HFF-Myc (cell line): ENCODE measurements around the gene WDR12.
"Not testable (repeated sequence)": the region's sequence is repeated elsewhere in the genome, so short reads cannot be mapped to it uniquely, and the experiment has no call there.

Experiments
- DNase-seq: peaks from one replicate; pipeline ENCODE4 v3.0.0-alpha.2; 2011; ENCODE audit warnings: low read depth; ENCODE audit errors: extremely low read depth
- H3K4me3 ChIP-seq: replicated peaks from 2 replicates; pipeline ENCODE4 v1.5.1; 2011; ENCODE audit warnings: low read depth, mild to moderate bottlenecking, control low read depth, low read length
- TF ChIP-seq, protein P1 (sequence below): IDR thresholded peaks from 2 replicates; pipeline ENCODE4 v1.5.1; 2012; ENCODE audit warnings: mild to moderate bottlenecking, low read depth, low read length, control low read depth; ENCODE audit errors: missing control alignments

The WDR12 gene

DNA sequence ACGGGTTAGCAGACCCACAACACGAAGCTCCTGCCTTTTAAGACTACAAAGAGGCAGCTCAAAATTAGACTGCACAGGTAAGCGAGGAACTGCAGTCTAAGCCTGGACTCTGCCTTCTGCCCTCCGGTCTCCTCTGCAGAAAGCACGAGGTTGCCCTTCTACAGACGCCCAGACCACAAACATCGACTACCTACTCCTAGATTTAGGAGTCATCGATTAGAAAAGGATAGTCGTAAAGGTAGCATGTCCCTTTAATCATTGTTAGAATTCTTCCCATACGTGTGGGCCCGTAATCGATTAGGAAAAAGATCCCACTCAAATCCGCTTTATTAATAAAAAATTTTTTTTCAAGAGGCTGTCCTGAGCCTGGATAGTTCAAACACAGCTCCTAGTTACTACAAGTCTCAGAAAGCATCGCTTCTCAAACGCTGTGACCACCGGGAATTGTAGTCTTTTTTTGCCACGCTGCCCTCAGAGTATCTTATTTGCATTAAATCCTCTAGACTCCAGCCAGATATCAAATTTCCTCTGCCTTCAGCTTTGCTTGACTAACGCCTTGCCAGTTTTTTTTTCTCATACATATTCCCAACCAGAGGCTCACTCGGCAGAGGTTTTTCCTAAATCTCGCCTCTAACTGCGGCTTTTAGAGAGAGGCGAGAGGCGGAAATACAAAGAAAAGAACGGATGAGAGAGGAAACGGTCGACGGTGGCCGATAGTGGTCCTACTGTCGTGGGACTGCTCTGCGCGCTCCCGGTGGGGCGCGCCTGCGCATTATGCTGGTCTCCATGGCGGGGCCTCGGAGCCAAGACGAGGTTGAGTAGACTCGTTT is at the start of gene WDR12, which contains the start of gene CARF:
TSS of gene WDR12 (minus strand) at position 162 of the 830 bp plus-strand sequence. CDS start 197 bp downstream, outside the sequence.
TSS of gene CARF (plus strand) at position 764 of the 830 bp plus-strand sequence. CDS start 29,628 bp downstream, outside the sequence.
- H3K4me3 ChIP-seq, result peak within 1 kb of the TSS; percentile 75
- DNase-seq, result peak; percentile 77
- TF ChIP-seq, protein P1, sequence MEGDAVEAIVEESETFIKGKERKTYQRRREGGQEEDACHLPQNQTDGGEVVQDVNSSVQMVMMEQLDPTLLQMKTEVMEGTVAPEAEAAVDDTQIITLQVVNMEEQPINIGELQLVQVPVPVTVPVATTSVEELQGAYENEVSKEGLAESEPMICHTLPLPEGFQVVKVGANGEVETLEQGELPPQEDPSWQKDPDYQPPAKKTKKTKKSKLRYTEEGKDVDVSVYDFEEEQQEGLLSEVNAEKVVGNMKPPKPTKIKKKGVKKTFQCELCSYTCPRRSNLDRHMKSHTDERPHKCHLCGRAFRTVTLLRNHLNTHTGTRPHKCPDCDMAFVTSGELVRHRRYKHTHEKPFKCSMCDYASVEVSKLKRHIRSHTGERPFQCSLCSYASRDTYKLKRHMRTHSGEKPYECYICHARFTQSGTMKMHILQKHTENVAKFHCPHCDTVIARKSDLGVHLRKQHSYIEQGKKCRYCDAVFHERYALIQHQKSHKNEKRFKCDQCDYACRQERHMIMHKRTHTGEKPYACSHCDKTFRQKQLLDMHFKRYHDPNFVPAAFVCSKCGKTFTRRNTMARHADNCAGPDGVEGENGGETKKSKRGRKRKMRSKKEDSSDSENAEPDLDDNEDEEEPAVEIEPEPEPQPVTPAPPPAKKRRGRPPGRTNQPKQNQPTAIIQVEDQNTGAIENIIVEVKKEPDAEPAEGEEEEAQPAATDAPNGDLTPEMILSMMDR, result no peak

DNA sequence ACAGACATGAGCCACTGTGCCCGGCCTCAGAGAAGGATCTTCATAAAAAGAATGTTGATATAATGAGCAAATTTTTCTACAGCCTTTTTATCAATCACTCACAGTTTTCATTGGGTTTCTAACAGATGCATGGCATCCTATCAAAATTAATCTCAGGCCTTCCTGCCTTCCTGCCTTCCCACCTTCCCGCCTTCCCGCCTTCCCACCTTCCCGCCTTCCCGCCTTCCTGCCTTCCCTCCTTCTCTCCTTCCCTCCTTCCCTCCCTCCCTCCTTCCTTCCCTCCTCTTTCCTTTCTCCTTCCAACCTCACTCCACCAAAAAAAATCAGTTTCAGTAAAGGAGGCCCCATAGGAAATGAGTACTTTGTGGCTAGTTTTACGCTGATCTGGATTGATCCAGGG is 49.1 kb upstream of the WDR12 start:
- no peak overlapping the region for H3K4me3 ChIP-seq
- no peak for DNase-seq
- TF ChIP-seq, protein P1, result no peak

DNA sequence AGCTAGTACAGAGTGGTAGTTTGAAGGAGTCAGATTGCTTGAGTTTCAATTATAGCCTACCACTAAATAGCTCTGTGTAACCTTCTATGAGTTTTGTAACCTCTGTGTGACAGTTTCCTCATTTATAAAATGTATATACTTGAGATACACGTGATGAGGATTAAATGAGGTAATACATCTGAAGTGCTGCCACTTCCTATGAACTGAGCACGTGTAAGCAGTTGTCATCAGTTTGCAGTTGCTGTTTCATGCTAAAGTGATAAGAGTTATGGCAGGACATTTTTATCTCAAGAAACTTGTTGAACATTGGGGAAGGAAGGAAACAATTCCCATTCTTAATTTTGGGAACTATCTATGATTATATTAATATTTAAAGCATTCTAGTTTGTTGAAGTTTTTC is 39.1 kb upstream of the WDR12 start:
- no peak overlapping the region for H3K4me3 ChIP-seq
- DNase-seq, result no peak
- TF ChIP-seq, protein P1, result no peak

DNA sequence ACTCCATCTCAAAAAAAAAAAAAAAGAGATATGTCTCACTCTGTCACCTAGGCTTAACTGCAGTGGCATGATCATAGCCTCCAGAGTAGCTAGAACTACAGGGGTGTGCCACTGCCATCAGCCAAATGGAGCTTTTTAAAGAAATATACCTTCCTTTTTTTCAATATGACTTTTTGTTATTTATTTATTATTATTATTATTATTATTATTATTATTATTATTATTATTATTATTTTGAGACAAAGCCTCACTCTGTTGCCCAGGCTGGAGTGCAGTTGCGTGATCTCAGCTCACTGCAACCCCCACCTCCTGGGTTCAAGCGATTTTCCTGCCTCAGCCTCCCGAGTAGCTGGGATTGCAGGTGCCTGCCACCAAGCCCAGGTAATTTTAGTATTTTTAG is 37.9 kb upstream of the WDR12 start:
- not testable (repeated sequence) for DNase-seq, H3K4me3 ChIP-seq

DNA sequence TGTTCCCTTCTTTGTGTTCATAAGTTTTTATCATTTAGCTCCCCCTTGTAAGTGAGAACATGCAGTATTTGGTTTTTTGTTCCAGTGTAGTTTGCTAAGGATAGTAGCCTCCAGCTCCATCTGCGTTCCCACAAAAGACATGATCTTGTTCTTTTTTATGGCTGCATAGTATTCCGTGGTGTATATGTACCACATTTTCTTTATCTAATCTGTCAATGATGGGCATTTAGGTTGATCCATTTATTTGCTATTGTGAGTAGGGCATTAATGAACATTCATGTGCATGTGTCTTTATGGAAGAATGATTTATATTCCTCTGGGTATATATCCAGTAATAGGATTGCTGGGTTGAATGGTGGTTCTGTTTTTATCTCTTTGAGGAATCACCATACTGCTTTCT is 34.0 kb upstream of the WDR12 start:
- DNase-seq, result no peak
- TF ChIP-seq, protein P1, result no peak
- no peak overlapping the region for H3K4me3 ChIP-seq

DNA sequence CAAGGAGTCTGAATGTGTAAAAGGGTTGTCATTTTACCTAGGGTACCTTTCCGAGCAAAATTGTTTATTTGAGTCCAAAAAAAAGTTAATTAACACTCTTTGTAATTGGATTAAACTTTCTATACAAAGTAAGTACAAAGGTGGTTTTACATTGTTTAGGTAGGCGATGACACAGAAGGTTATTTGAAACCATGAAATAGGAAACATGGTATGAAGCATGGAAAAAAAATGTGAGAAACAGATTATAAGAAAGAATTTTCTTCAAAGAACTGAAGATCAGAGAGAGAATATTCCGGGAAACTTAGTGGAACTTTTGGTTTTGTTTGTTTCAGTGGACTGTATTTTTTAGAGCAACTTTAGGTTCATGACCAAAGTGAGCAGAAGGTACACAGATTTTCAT is 33.3 kb upstream of the WDR12 start:
- DNase-seq, result no peak
- TF ChIP-seq, protein P1, result no peak
- no peak overlapping the region for H3K4me3 ChIP-seq

DNA sequence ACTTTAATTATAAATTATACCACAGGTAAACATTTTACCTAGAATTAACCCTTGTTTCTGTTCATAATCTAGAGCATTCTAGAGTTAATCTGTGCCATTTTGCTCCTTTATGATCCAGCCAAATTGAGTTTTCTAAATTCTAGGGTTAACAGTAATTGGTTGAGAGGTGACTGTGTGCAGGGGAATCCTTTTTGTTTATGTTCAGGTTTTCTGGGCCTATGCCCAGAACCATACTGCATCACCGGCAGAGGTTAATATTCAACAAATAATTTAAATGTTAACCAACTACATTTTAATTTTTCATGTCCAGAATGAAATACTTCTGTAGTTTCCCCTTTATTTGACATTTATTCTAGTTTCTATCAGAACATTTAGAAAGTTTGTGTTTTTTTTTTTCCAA is 32.9 kb upstream of the WDR12 start:
- TF ChIP-seq, protein P1, result no peak
- no peak overlapping the region for H3K4me3 ChIP-seq
- no peak for DNase-seq
